BJ (cell line): ENCODE measurements around the gene PGM5. TPM values are rescaled to one million over a fixed set of nuclear protein-coding genes. Genes with fewer than 3 reads are reported as not detected.

Source experiments
- CTCF ChIA-PET: fragments of 350-600 bp; formaldehyde crosslinking; extraction: SDS; loops from one replicate; lab custom pipeline; 2021; ENCODE audit warnings: antibody characterized with exemption, inconsistent platforms; lab: Yijun Ruan, JAX
- POLR2A ChIA-PET: fragments of 300-600 bp; sonication (Branson Sonifier 250); formaldehyde crosslinking; extraction: SDS; loops from one replicate; lab custom pipeline; 2021; ENCODE audit warnings: antibody characterized with exemption; lab: Charles Lee
- DNase-seq: peaks from one replicate; pipeline ENCODE4 v3.0.0-alpha.2; 2011; ENCODE audit warnings: low read depth
- H3K27me3 ChIP-seq: 2 replicates; pipeline ENCODE4 v1.6.0; 2011; ENCODE audit warnings: low read length; ENCODE audit not compliant: control insufficient read depth, insufficient read depth
- H3K36me3 ChIP-seq: 2 replicates; pipeline ENCODE4 v1.5.1; 2011; ENCODE audit warnings: low read length; ENCODE audit not compliant: control insufficient read depth, insufficient read depth
- H3K4me3 ChIP-seq: 2 replicates; pipeline ENCODE4 v1.5.1; 2011; ENCODE audit warnings: low read depth, mild to moderate bottlenecking, control low read depth, low read length
- CTCF ChIP-seq: IDR thresholded peaks from 2 replicates; pipeline ENCODE4 v1.5.1; 2011; ENCODE audit warnings: low read depth, mild to moderate bottlenecking, control low read depth, inconsistent platforms, low read length, moderate library complexity; ENCODE audit not compliant: insufficient read depth
- polyA plus RNA-seq: library from polyadenylated mRNA; depleted of rRNA; stranded (reverse); fragments of >200 nt; gene quantifications from 2 replicates; pipeline ENCODE4 v1.2.3, GENCODE V29; 2011

The PGM5 gene
- polyA plus RNA-seq, 1 experiment: 8.7 TPM

GRCh38 chr9:68538200-68538599, 181.8 kb downstream of the PGM5 start:
- H3K27me3 ChIP-seq: no peaks in the 10 kb centered on the region
- ChIA-PET CTCF (interaction anchor here (1.3 kb wide), 1 partner anchor 8 kb away, joined by 3 read pairs; no protein-coding TSS in a partner anchor), POLR2A (no interaction called here)
- no peaks in the 10 kb centered on the region for H3K36me3 ChIP-seq
- TF ChIP-seq CTCF: no peak
- DNase-seq: no peak
- no peak overlapping the region for H3K4me3 ChIP-seq

- ChIA-PET POLR2A (no interaction called here), CTCF (interaction anchor here (1.0 to 1.1 kb wide), 2 partner anchors 122 to 458 kb away, joined by 3 read pairs; no protein-coding TSS in a partner anchor)
- Histone ChIP-seq H3K36me3 (no peaks in the 10 kb centered on the region), H3K4me3 (no peak within 1 kb of the TSS), H3K27me3 (no peaks in the 10 kb centered on the region)
- no peak for DNase-seq
- TF ChIP-seq CTCF: no peak
Observed at GRCh38 chr9:68540712-68541535, 184.5 kb downstream of the PGM5 start, which contains the start of gene TMEM252. TSS of gene TMEM252 (minus strand) at chr9:68540883. CDS start at chr9:68540814, 69 bp downstream.

- POLR2A ChIA-PET: no interaction called here
- no peak for TF ChIP-seq CTCF
- DNase-seq: no peak
- CTCF ChIA-PET: interaction anchor here (1.1 kb wide), 1 partner anchor 458 kb away, joined by 3 read pairs; no protein-coding TSS in a partner anchor
- no peaks in the 10 kb centered on the region for H3K27me3 ChIP-seq
- H3K36me3 ChIP-seq: no peaks in the 10 kb centered on the region
- no peak overlapping the region for H3K4me3 ChIP-seq
Observed at GRCh38 chr9:68541568-68541967, 185.2 kb downstream of the PGM5 start.

GRCh38 chr9:68545033-68545705, 188.8 kb downstream of the PGM5 start:
- ChIA-PET POLR2A (no interaction called here), CTCF (interaction anchor here (0.7 kb wide), 1 partner anchor 15 kb away, joined by 4 read pairs; no protein-coding TSS in a partner anchor)
- Histone ChIP-seq H3K27me3 (no peaks in the 10 kb centered on the region), H3K36me3 (no peaks in the 10 kb centered on the region), H3K4me3 (no peak overlapping the region)
- no peak for DNase-seq
- TF ChIP-seq CTCF: no peak

- CTCF ChIA-PET: no interaction called here
- no peak for DNase-seq
- TF ChIP-seq CTCF: no peak
- no peaks in the 10 kb centered on the region for H3K36me3 ChIP-seq
- H3K27me3 ChIP-seq: no peaks in the 10 kb centered on the region
- POLR2A ChIA-PET: no interaction called here
- H3K4me3 ChIP-seq: no peak overlapping the region
Observed at GRCh38 chr9:68546596-68547390, 190.4 kb downstream of the PGM5 start.
